SK-N-SH treated with all-trans-retinoic acid at 6 μM for 48 hours (cell line): ENCODE measurements around the gene PODNL1.

Experiments used
- ATAC-seq: fragments of 200-7000 bp; cut with Tn5 transposase; 3 replicates; pipeline ENCODE4 v1.9.1; 2020; ENCODE audit warnings: mild to moderate bottlenecking, moderate library complexity
- ARNTL ChIP-seq: fragments of 450-650 bp; formaldehyde crosslinking; IDR thresholded peaks from 2 replicates; pipeline ENCODE4 v1.5.0; 2020; ENCODE audit warnings: low read depth, mild to moderate bottlenecking, moderate library complexity, borderline replicate concordance
- BACH2 ChIP-seq: fragments of 250-450 bp; sonication (Bioruptor Pico); IDR thresholded peaks from 2 replicates; pipeline ENCODE4 v1.9.0; 2021; ENCODE audit warnings: mild to moderate bottlenecking, borderline replicate concordance
- CREB5 ChIP-seq: fragments of 250-450 bp; sonication (Bioruptor Pico); IDR thresholded peaks from 2 replicates; pipeline ENCODE4 v1.5.1; 2020; ENCODE audit warnings: low read depth, mild to moderate bottlenecking, moderate library complexity
- CSDC2 ChIP-seq: fragments of 250-450 bp; sonication (Bioruptor Pico); IDR thresholded peaks from 2 replicates; pipeline ENCODE4 v1.5.0; 2020; ENCODE audit warnings: mild to moderate bottlenecking, moderate library complexity
- CSRNP3 ChIP-seq: fragments of 250-450 bp; sonication (Bioruptor Pico); IDR thresholded peaks from 2 replicates; pipeline ENCODE4 v1.5.1; 2021; ENCODE audit warnings: mild to moderate bottlenecking, moderate library complexity
- ESRRG ChIP-seq: fragments of 250-450 bp; sonication (Bioruptor Pico); IDR thresholded peaks from 2 replicates; pipeline ENCODE4 v1.6.1; 2021; ENCODE audit warnings: mild to moderate bottlenecking
- GLIS3 ChIP-seq: fragments of 250-450 bp; sonication (Bioruptor Pico); IDR thresholded peaks from 2 replicates; pipeline ENCODE4 v1.5.0; 2020; ENCODE audit warnings: mild to moderate bottlenecking, moderate library complexity
- ISL1 ChIP-seq: fragments of 250-450 bp; sonication (Bioruptor Pico); IDR thresholded peaks from 2 replicates; pipeline ENCODE4 v2.1.2; 2022; ENCODE audit warnings: mild to moderate bottlenecking, moderate library complexity
- OSR1 ChIP-seq: fragments of 250-450 bp; sonication (Bioruptor Pico); IDR thresholded peaks from 2 replicates; pipeline ENCODE4 v1.8.0; 2022; ENCODE audit warnings: moderate library complexity, mild to moderate bottlenecking, inconsistent platforms
- PATZ1 ChIP-seq: fragments of 250-450 bp; sonication (Bioruptor Pico); IDR thresholded peaks from 2 replicates; pipeline ENCODE4 v1.8.0; 2020; ENCODE audit warnings: mild to moderate bottlenecking, moderate library complexity, borderline replicate concordance
- POU6F1 ChIP-seq: fragments of 250-450 bp; sonication (Bioruptor Pico); IDR thresholded peaks from 2 replicates; pipeline ENCODE4 v1.8.0; 2021; ENCODE audit warnings: low read depth, mild to moderate bottlenecking, moderate library complexity, borderline replicate concordance
- PPARA ChIP-seq: fragments of 250-450 bp; sonication (Bioruptor Pico); IDR thresholded peaks from 2 replicates; pipeline ENCODE4 v1.5.0; 2020; ENCODE audit warnings: mild to moderate bottlenecking, borderline replicate concordance
- RARB ChIP-seq: fragments of 250-450 bp; sonication (Bioruptor Pico); IDR thresholded peaks from 2 replicates; pipeline ENCODE4 v1.8.0; 2021; ENCODE audit warnings: mild to moderate bottlenecking, moderate library complexity
- SNAI2 ChIP-seq: fragments of 250-450 bp; sonication (Bioruptor Pico); IDR thresholded peaks from 2 replicates; pipeline ENCODE4 v1.5.0; 2020; ENCODE audit warnings: mild to moderate bottlenecking, moderate library complexity
- TCF4 ChIP-seq: fragments of 250-450 bp; sonication (Bioruptor Pico); IDR thresholded peaks from 2 replicates; pipeline ENCODE4 v1.8.0; 2021; ENCODE audit warnings: mild to moderate bottlenecking, moderate library complexity, borderline replicate concordance
- TSHZ2 ChIP-seq: fragments of 250-450 bp; sonication (Bioruptor Pico); IDR thresholded peaks from 2 replicates; pipeline ENCODE4 v1.5.0; 2020; ENCODE audit warnings: mild to moderate bottlenecking, moderate library complexity
- ZC3H10 ChIP-seq: fragments of 250-450 bp; sonication (Bioruptor Pico); IDR thresholded peaks from 2 replicates; pipeline ENCODE4 v1.5.1; 2021; ENCODE audit warnings: mild to moderate bottlenecking, moderate library complexity
- ZFP3 ChIP-seq: fragments of 250-450 bp; sonication (Bioruptor Pico); IDR thresholded peaks from 2 replicates; pipeline ENCODE4 v1.5.0; 2020; ENCODE audit warnings: mild to moderate bottlenecking, moderate library complexity
- ZNF565 ChIP-seq: fragments of 450-650 bp; formaldehyde crosslinking; conservative IDR thresholded peaks from 2 replicates; pipeline ENCODE4 v1.5.0; 2020; ENCODE audit warnings: low read depth, mild to moderate bottlenecking, moderate library complexity
- ZNF70 ChIP-seq: fragments of 450-650 bp; formaldehyde crosslinking; IDR thresholded peaks from 2 replicates; pipeline ENCODE4 v1.5.0; 2020; ENCODE audit warnings: mild to moderate bottlenecking, moderate library complexity
- ZNF8 ChIP-seq: fragments of 450-650 bp; formaldehyde crosslinking; IDR thresholded peaks from 2 replicates; pipeline ENCODE4 v1.5.0; 2020; ENCODE audit warnings: mild to moderate bottlenecking, moderate library complexity

PODNL1 gene

GRCh38 chr19:13985771-13986347 lies 47.6 kb upstream of the PODNL1 start (continued):
- TF ChIP-seq CSRNP3 (CRISPR knock-in tag) = no peak
- no peak for TF ChIP-seq SNAI2

GRCh38 chr19:13984875-13985741 lies 46.9 kb upstream of the PODNL1 start:
- TF ChIP-seq TSHZ2 (no peak), GLIS3 (no peak), BACH2 (no peak), TCF4 (CRISPR knock-in tag) (no peak), CREB5 (CRISPR knock-in tag) (no peak), POU6F1 (CRISPR knock-in tag) (no peak), ZNF565 (CRISPR knock-in tag) (no peak), OSR1 (no peak), PPARA (CRISPR knock-in tag) (no peak), ZFP3 (CRISPR knock-in tag) (no peak), PATZ1 (CRISPR knock-in tag) (no peak), ESRRG (CRISPR knock-in tag) (no peak), SNAI2 (no peak), ZNF70 (CRISPR knock-in tag) (no peak), RARB (no peak), CSDC2 (CRISPR knock-in tag) (no peak), ARNTL (CRISPR knock-in tag) (no peak), ZNF8 (CRISPR knock-in tag) (no peak)
- ATAC-seq = no peak

GRCh38 chr19:13984186-13984585 lies 46.0 kb upstream of the PODNL1 start:
- TF ChIP-seq SNAI2 (no peak), ISL1 (CRISPR knock-in tag) (no peak), OSR1 (no peak), PATZ1 (CRISPR knock-in tag) (no peak), PPARA (CRISPR knock-in tag) (no peak), CREB5 (CRISPR knock-in tag) (no peak), GLIS3 (no peak), CSRNP3 (CRISPR knock-in tag) (no peak), TCF4 (CRISPR knock-in tag) (no peak), ZC3H10 (no peak), ESRRG (CRISPR knock-in tag) (no peak)
- ATAC-seq = no peak
